Prostate gland (tissue), 2 donors: ENCODE measurements around the gene CTNNA3. TPM values are rescaled to one million over a fixed set of nuclear protein-coding genes. Genes with fewer than 3 reads are reported as not detected.

Experiments used
- DNase-seq: peaks from one replicate; pipeline ENCODE4 v3.0.0-alpha.2; 2019; ENCODE audit warnings: low spot score
- H3K27ac ChIP-seq, 2 donors: fragments of 200-600 bp; sonication (generic); 2 replicates each; pipeline ENCODE4 v1.5.1; 2017 to 2019
- H3K27me3 ChIP-seq: fragments of 200-600 bp; sonication (generic); replicated peaks from 2 replicates; pipeline ENCODE4 v1.5.1; 2019; ENCODE audit not compliant: insufficient read depth
- H3K36me3 ChIP-seq, 2 donors: fragments of 200-600 bp; sonication (generic); 1 replicate in 1 of 2; 2 replicates in 1 of 2; pipeline versions ENCODE4 v1.5.1 to v1.8.1; 2017 to 2019
- H3K4me1 ChIP-seq: fragments of 200-600 bp; sonication (generic); replicated peaks from 2 replicates; pipeline ENCODE4 v1.5.1; 2019
- H3K4me3 ChIP-seq, 2 donors: fragments of 200-600 bp; sonication (generic); 2 replicates each; pipeline ENCODE4 v1.5.1; 2017 to 2019
- H3K9me3 ChIP-seq: fragments of 200-600 bp; sonication (generic); 2 replicates; pipeline ENCODE4 v1.5.1; 2017
- POLR2A ChIP-seq: fragments of 450-650 bp; IDR thresholded peaks from one replicate; pipeline ENCODE4 v1.6.1; 2016; ENCODE audit warnings: antibody characterized with exemption, mild to moderate bottlenecking
- POLR2AphosphoS5 ChIP-seq: sonication (generic); formaldehyde crosslinking; IDR thresholded peaks from one replicate; pipeline ENCODE4 v1.6.1; 2017; ENCODE audit warnings: antibody characterized with exemption
- WGBS: methylation state at CpG from one replicate; pipeline ENCODE4 v1.1.5; 2018; 5-methylcytosine and 5-hydroxymethylcytosine counted together
- intact Hi-C: fragments of 100-400 bp; cut with DNase I; formaldehyde crosslinking; loops from one replicate; pipeline ENCODE4 v1.14.2; 2022
- total RNA-seq, 2 donors: library from RNA; depleted of rRNA; stranded (reverse); fragments of >200 nt; gene quantifications; one replicate each; pipeline ENCODE4 v1.1.0, GENCODE V29; 2016
- TF ChIP-seq, protein P1 (sequence below), 4 experiments: fragments of 200-600 bp in 2 of 4; fragments of 450-650 bp in 2 of 4; sonication (generic) in 2 of 4; IDR thresholded peaks; 1 replicate in 3 of 4; 2 replicates in 1 of 4; pipeline ENCODE4 v1.5.1; 2016 to 2019; ENCODE audit warnings: antibody characterized with exemption in 4 of 4, mild to moderate bottlenecking in 2 of 4, moderate library complexity in 2 of 4

The CTNNA3 gene
- total RNA-seq, 2 donors from 2014 or later = 0.27 to 7.2 TPM

DNA sequence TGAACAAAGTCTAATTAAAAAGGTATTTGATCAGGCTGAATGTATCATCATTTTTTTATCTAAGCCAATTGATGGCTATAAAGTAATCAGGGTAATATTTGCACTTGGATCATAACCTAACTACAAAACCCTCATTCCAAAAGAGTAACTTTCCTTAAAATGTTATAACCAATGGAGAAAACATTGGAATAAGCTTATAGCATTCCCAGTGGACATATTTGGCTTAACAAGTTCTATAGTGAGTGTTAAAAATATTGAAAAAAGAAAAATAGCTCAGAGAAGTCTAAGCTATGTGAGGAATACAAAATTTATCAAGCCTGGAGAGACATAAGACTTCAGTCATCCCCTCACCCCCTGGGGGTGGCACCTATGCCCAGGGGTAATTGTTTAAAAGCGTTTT is 411.4 kb downstream of the CTNNA3 start:
- H3K4me1 ChIP-seq = no peaks in the 10 kb centered on the region
- no peak for DNase-seq
- H3K27me3 ChIP-seq = no peaks in the 10 kb centered on the region
- H3K36me3 ChIP-seq = no peaks in the 10 kb centered on the region
- TF ChIP-seq POLR2AphosphoS5 (no peak), POLR2A (no peak)
- TF ChIP-seq, protein P1, sequence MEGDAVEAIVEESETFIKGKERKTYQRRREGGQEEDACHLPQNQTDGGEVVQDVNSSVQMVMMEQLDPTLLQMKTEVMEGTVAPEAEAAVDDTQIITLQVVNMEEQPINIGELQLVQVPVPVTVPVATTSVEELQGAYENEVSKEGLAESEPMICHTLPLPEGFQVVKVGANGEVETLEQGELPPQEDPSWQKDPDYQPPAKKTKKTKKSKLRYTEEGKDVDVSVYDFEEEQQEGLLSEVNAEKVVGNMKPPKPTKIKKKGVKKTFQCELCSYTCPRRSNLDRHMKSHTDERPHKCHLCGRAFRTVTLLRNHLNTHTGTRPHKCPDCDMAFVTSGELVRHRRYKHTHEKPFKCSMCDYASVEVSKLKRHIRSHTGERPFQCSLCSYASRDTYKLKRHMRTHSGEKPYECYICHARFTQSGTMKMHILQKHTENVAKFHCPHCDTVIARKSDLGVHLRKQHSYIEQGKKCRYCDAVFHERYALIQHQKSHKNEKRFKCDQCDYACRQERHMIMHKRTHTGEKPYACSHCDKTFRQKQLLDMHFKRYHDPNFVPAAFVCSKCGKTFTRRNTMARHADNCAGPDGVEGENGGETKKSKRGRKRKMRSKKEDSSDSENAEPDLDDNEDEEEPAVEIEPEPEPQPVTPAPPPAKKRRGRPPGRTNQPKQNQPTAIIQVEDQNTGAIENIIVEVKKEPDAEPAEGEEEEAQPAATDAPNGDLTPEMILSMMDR (IDR thresholded peaks at IDR 0.05) = no peak
- WGBS = 44% methylated on average over 1 of the region's 1 CpG
- H3K27ac ChIP-seq = no peak overlapping the region
- H3K9me3 ChIP-seq = no peaks in the 10 kb centered on the region
- H3K4me3 ChIP-seq = no peak overlapping the region
- intact Hi-C loops = no loop called here

DNA sequence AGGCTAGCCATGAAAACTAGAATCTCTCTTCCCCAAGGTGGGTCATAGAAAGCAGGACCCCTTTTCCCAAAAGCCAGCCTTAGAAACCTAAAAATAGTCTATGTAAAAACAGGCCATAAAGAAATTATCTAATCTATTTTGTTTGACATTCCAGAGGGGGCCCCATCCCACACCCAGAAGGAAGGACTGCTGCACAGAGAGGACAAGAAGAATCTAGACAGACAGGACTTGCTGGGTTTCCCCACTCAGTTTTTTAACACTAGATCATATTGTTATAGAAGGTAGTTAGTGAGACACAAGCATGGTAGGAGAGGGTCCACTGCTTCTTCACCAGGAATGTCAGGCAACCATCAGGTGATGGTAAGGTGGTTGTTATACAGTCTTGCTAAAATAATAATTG is 413.1 kb downstream of the CTNNA3 start:
- intact Hi-C loops = no loop called here
- Histone ChIP-seq H3K9me3 (no peaks in the 10 kb centered on the region), H3K4me1 (no peaks in the 10 kb centered on the region), H3K4me3 (no peak overlapping the region), H3K27me3 (no peaks in the 10 kb centered on the region), H3K36me3 (no peaks in the 10 kb centered on the region), H3K27ac (no peak overlapping the region)
- no peak for DNase-seq
- TF ChIP-seq POLR2A = no peak
- no peak for TF ChIP-seq POLR2AphosphoS5
- TF ChIP-seq, protein P1 (IDR thresholded peaks at IDR 0.05) = no peak

DNA sequence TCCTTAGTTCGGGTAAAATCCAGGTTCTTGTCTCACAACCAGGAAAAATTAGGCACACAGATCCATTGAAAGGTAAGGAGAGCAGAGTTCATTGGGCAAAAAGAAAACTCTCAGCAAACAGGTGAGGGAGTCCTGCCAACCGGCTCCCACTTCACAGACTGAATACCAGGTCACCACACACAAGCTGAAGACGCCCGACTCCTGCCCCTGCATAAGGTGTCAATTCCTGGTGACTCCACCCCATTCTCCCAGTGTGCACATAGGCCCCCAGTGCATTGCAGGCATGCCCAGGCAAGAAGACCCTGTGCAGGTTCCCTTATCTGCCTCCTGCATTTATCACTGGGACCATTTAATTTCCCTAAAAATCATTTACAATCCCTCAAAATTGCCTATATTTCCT is 415.6 kb downstream of the CTNNA3 start:
- intact Hi-C loops = no loop called here
- H3K27me3 ChIP-seq = no peaks in the 10 kb centered on the region

DNA sequence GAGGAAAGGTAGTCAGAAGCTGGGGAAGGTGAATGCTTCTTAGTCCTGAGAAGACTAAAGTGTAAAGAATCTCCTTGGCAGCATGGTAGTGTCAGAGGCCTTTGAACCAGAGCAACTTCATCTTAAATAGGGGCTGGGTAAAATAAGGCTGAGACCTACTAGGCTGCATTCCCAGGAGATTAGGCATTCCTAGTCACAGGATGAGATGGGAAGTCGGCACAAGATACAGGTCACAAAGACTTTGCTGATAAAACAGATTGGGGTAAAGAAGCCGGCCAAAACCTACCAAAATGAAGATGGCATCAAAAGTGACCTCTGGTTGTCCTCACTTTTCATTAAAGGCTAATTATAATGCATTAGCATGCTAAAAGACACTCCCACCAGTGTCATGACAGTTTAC is 418.6 kb downstream of the CTNNA3 start:
- H3K4me1 ChIP-seq = no peaks in the 10 kb centered on the region
- intact Hi-C loops = no loop called here

More for the DNA sequence above, 415.6 kb downstream of the CTNNA3 start:
- H3K27ac ChIP-seq = no peak overlapping the region
- H3K9me3 ChIP-seq = no peaks in the 10 kb centered on the region
- 75% methylated on average over 4 of the region's 4 CpGs for WGBS
- H3K4me3 ChIP-seq = no peak overlapping the region
- H3K36me3 ChIP-seq = no peaks in the 10 kb centered on the region
- no peak for DNase-seq
- TF ChIP-seq POLR2A (no peak), POLR2AphosphoS5 (no peak)
- TF ChIP-seq, protein P1 (IDR thresholded peaks at IDR 0.05) = no peak
- H3K4me1 ChIP-seq = no peaks in the 10 kb centered on the region

DNA sequence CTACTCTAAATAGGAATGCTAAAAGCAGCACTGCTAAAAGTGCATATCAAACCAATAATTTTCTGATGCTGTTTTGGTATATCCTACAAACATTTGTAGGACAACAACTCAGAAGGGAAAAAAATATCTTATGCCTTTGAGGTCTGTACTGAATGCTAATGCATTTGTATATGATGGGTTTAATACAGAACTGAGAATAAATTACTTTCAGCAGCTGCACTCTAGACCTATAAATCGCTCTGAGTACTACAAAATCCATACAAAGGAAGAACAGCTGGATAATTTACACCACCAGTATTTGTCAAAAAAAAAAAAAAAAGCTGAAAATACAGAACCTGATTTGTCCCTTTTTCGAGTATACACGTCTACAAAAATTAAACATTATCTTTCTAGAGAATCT is 426.2 kb downstream of the CTNNA3 start:
- no peaks in the 10 kb centered on the region for H3K9me3 ChIP-seq
- no peak overlapping the region for H3K27ac ChIP-seq
- intact Hi-C loops = no loop called here
- no peak overlapping the region for H3K4me3 ChIP-seq
- no peak for DNase-seq
- H3K36me3 ChIP-seq = no peaks in the 10 kb centered on the region
- no peak for TF ChIP-seq POLR2A
- no peaks in the 10 kb centered on the region for H3K4me1 ChIP-seq
- 13% methylated on average over 3 of the region's 3 CpGs for WGBS
- H3K27me3 ChIP-seq = no peaks in the 10 kb centered on the region

More for the DNA sequence above, 418.6 kb downstream of the CTNNA3 start:
- WGBS = 88% methylated on average over 2 of the region's 2 CpGs
- Histone ChIP-seq H3K9me3 (no peaks in the 10 kb centered on the region), H3K27ac (no peak overlapping the region), H3K4me3 (no peak overlapping the region), H3K36me3 (no peaks in the 10 kb centered on the region), H3K27me3 (no peaks in the 10 kb centered on the region)
- TF ChIP-seq POLR2AphosphoS5 (no peak), POLR2A (no peak)
- TF ChIP-seq, protein P1 (IDR thresholded peaks at IDR 0.05) = no peak
- DNase-seq = no peak
